WTC11 (cell line): ENCODE data around the gene CCNB1. TPM values are rescaled to one million over a fixed set of nuclear protein-coding genes. Genes with fewer than 3 reads are reported as not detected.

Source experiments
- ATAC-seq: fragments of 200-7000 bp; cut with Tn5 transposase; 2 replicates; pipeline ENCODE4 v1.10.0; 2021; ENCODE audit warnings: mild to moderate bottlenecking, moderate library complexity
- CTCF ChIA-PET: fragments of 300-600 bp; sonication (Branson Sonifier 250); formaldehyde crosslinking; loops from one replicate; lab custom pipeline; 2021; ENCODE audit warnings: antibody characterized with exemption; lab: Charles Lee
- POLR2A ChIA-PET: fragments of 350-600 bp; sonication (Branson Sonifier 250); formaldehyde crosslinking; loops from one replicate; lab custom pipeline; 2021; ENCODE audit warnings: antibody characterized with exemption; lab: Charles Lee
- DNase-seq: peaks from one replicate; pipeline ENCODE4 v3.0.0; 2021; ENCODE audit warnings: low spot score
- H3K27ac Mint-ChIP-seq: 2 replicates; pipeline ENCODE4 v1.8.0; 2021; ENCODE audit warnings: mixed read lengths
- H3K27me3 Mint-ChIP-seq: 2 replicates; pipeline ENCODE4 v1.8.0; 2021; ENCODE audit warnings: low read depth, mild to moderate bottlenecking, moderate library complexity, mixed read lengths
- H3K36me3 Mint-ChIP-seq: 2 replicates; pipeline ENCODE4 v1.8.0; 2021; ENCODE audit warnings: mixed read lengths
- H3K4me1 Mint-ChIP-seq: 2 replicates; pipeline ENCODE4 v1.8.0; 2022; ENCODE audit warnings: mixed read lengths
- H3K4me3 Mint-ChIP-seq: 2 replicates; pipeline ENCODE4 v1.8.0; 2021; ENCODE audit warnings: mild to moderate bottlenecking, moderate library complexity, mixed read lengths
- H3K9me3 Mint-ChIP-seq: 2 replicates; pipeline ENCODE4 v1.8.0; 2021; ENCODE audit warnings: mixed read lengths
- CREM ChIP-seq: sonication (generic); formaldehyde crosslinking; IDR thresholded peaks from 2 replicates; pipeline ENCODE4 v1.8.1; 2022; ENCODE audit warnings: mild to moderate bottlenecking, missing genetic modification reagents, moderate library complexity
- ELF4 ChIP-seq: sonication (generic); formaldehyde crosslinking; IDR thresholded peaks from 2 replicates; pipeline ENCODE4 v1.8.1; 2022; ENCODE audit warnings: low read depth, mild to moderate bottlenecking, moderate library complexity, missing genetic modification reagents
- ETV6 ChIP-seq: sonication (generic); formaldehyde crosslinking; IDR thresholded peaks from 2 replicates; pipeline ENCODE4 v1.8.1; 2022; ENCODE audit warnings: mild to moderate bottlenecking, missing genetic modification reagents
- FOXJ3 ChIP-seq: sonication (generic); formaldehyde crosslinking; IDR thresholded peaks from 2 replicates; pipeline ENCODE4 v1.9.0; 2021; ENCODE audit warnings: missing genetic modification reagents, mild to moderate bottlenecking, borderline replicate concordance
- IRF2 ChIP-seq: sonication (generic); formaldehyde crosslinking; IDR thresholded peaks from 2 replicates; pipeline ENCODE4 v1.8.0; 2022; ENCODE audit warnings: low read depth, missing genetic modification reagents, borderline replicate concordance
- MXD4 ChIP-seq: fragments of 250-450 bp; sonication (Bioruptor Pico); IDR thresholded peaks from 2 replicates; pipeline ENCODE4 v1.8.0; 2021; ENCODE audit warnings: mild to moderate bottlenecking, moderate library complexity, borderline replicate concordance
- NFE2L1 ChIP-seq: sonication (generic); formaldehyde crosslinking; IDR thresholded peaks from 2 replicates; pipeline ENCODE4 v1.8.1; 2023; ENCODE audit warnings: missing genetic modification reagents
- total RNA-seq: library from RNA; stranded (reverse); gene quantifications from 3 replicates; pipeline ENCODE4 v1.2.3, GENCODE V29; 2021
- TF ChIP-seq, protein P1 (sequence below): sonication (generic); formaldehyde crosslinking; IDR thresholded peaks from 2 replicates; pipeline ENCODE4 v1.8.1; 2023; ENCODE audit warnings: mild to moderate bottlenecking, missing genetic modification reagents, borderline replicate concordance
- TF ChIP-seq, protein P2 (sequence below): sonication (generic); formaldehyde crosslinking; IDR thresholded peaks from 2 replicates; pipeline ENCODE4 v1.8.1; 2022; ENCODE audit warnings: mild to moderate bottlenecking, missing genetic modification reagents, moderate library complexity, borderline replicate concordance
- TF ChIP-seq, protein P3 (sequence below): fragments of 250-450 bp; sonication (Bioruptor Pico); IDR thresholded peaks from 2 replicates; pipeline ENCODE4 v1.8.0; 2021; ENCODE audit warnings: mild to moderate bottlenecking
- TF ChIP-seq, protein P4 (sequence below): fragments of 250-450 bp; sonication (Bioruptor Pico); IDR thresholded peaks from 2 replicates; pipeline ENCODE4 v1.9.0; 2021; ENCODE audit warnings: mild to moderate bottlenecking
- TF ChIP-seq, protein P5 (sequence below): sonication (generic); formaldehyde crosslinking; IDR thresholded peaks from 2 replicates; pipeline ENCODE4 v1.8.0; 2022; ENCODE audit warnings: mild to moderate bottlenecking, missing genetic modification reagents
- TF ChIP-seq, protein P6 (sequence below): sonication (generic); formaldehyde crosslinking; IDR thresholded peaks from 2 replicates; pipeline ENCODE4 v1.8.0; 2022; ENCODE audit warnings: mild to moderate bottlenecking, missing genetic modification reagents
- TF ChIP-seq, protein P7 (sequence below): sonication (generic); formaldehyde crosslinking; conservative IDR thresholded peaks from 2 replicates; pipeline ENCODE4 v1.8.1; 2022; ENCODE audit warnings: mild to moderate bottlenecking, missing genetic modification reagents

The CCNB1 gene
- total RNA-seq, 1 experiment from 2014 or later = 312 TPM

DNA sequence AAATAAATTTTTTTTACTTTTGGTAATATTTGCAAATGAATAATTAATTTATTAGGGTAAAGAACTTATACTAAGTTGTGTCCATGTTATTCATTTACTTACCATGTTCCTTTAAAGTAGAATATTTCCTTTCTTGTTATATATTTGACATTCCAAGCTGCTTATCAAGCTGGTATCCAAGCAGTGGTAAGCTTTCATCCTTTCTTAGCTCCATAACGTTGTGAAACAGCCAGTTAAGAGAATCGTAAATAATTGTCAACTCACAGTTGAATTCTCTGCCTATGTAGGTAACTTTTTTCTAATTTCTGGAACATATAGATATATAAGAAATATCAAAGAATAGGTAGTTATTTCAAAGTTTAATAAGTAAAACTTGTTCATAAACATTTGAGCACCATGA lies 36.7 kb upstream of the CCNB1 start (continued):
- TF ChIP-seq, protein P1, sequence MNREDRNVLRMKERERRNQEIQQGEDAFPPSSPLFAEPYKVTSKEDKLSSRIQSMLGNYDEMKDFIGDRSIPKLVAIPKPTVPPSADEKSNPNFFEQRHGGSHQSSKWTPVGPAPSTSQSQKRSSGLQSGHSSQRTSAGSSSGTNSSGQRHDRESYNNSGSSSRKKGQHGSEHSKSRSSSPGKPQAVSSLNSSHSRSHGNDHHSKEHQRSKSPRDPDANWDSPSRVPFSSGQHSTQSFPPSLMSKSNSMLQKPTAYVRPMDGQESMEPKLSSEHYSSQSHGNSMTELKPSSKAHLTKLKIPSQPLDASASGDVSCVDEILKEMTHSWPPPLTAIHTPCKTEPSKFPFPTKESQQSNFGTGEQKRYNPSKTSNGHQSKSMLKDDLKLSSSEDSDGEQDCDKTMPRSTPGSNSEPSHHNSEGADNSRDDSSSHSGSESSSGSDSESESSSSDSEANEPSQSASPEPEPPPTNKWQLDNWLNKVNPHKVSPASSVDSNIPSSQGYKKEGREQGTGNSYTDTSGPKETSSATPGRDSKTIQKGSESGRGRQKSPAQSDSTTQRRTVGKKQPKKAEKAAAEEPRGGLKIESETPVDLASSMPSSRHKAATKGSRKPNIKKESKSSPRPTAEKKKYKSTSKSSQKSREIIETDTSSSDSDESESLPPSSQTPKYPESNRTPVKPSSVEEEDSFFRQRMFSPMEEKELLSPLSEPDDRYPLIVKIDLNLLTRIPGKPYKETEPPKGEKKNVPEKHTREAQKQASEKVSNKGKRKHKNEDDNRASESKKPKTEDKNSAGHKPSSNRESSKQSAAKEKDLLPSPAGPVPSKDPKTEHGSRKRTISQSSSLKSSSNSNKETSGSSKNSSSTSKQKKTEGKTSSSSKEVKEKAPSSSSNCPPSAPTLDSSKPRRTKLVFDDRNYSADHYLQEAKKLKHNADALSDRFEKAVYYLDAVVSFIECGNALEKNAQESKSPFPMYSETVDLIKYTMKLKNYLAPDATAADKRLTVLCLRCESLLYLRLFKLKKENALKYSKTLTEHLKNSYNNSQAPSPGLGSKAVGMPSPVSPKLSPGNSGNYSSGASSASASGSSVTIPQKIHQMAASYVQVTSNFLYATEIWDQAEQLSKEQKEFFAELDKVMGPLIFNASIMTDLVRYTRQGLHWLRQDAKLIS = no peak
- TF ChIP-seq, protein P2, sequence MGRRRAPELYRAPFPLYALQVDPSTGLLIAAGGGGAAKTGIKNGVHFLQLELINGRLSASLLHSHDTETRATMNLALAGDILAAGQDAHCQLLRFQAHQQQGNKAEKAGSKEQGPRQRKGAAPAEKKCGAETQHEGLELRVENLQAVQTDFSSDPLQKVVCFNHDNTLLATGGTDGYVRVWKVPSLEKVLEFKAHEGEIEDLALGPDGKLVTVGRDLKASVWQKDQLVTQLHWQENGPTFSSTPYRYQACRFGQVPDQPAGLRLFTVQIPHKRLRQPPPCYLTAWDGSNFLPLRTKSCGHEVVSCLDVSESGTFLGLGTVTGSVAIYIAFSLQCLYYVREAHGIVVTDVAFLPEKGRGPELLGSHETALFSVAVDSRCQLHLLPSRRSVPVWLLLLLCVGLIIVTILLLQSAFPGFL = no peak

DNA sequence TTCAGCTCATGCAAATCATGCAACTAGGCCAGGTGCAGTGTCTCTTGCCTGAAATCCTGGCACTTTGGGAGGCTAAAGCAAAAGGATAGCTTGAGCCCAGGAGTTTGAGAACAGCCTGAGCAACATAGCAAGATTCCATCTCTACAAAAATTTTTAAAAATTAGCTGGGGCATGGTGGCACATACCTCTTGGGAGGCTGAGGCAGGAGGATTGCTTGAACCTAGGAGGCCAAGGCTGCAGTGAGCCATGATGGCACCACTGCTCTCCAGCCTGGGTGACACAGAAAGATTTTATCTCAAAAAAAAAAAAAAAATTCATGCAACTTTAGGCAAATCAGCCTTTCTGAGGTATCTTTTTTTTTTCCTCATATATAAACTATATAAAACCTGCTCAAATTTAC lies 35.6 kb upstream of the CCNB1 start:
- ATAC-seq = no peak
- H3K4me1 Mint-ChIP-seq = peaks cover 7% of the 10 kb centered on the region
- POLR2A ChIA-PET = interaction anchor here (0.6 kb wide), 1 partner anchor 13 kb away, joined by 8 read pairs; no protein-coding TSS in a partner anchor

DNA sequence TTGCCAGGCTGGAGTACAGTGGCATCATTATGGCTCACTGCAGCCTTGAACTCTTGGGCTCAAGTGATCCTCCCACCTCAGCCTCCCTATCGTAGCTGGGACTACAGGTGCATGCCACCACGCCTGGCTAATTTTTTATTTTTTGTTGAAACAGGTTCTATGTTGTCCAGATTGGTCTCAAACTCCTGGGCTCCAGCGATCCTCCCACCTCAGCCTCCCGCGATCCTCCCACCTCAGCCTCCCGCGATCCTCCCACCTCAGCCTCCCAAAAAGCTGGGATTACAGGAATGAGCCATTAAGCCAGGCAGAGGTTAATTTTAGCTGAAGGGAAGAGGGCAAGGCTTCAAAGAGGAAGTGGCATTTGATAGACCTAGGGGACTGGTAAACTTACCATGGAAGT lies 32.8 kb upstream of the CCNB1 start:
- no peak for ATAC-seq
- DNase-seq = no peak
- peaks cover 4% of the 10 kb centered on the region for H3K9me3 Mint-ChIP-seq
- POLR2A ChIA-PET = no interaction called here
- CTCF ChIA-PET = interaction anchor here (1.7 kb wide), 1 partner anchor 41 kb away, joined by 6 read pairs; the partner anchor contains the start of gene SLC30A5
- H3K36me3 Mint-ChIP-seq = peaks cover 5% of the 10 kb centered on the region; the same call in 1 of the 2 replicates
- H3K27me3 Mint-ChIP-seq = no peaks in the 10 kb centered on the region
- no peak overlapping the region for H3K27ac Mint-ChIP-seq
- H3K4me3 Mint-ChIP-seq = no peak overlapping the region
- H3K4me1 Mint-ChIP-seq = peaks cover 10% of the 10 kb centered on the region
- TF ChIP-seq, protein P3, sequence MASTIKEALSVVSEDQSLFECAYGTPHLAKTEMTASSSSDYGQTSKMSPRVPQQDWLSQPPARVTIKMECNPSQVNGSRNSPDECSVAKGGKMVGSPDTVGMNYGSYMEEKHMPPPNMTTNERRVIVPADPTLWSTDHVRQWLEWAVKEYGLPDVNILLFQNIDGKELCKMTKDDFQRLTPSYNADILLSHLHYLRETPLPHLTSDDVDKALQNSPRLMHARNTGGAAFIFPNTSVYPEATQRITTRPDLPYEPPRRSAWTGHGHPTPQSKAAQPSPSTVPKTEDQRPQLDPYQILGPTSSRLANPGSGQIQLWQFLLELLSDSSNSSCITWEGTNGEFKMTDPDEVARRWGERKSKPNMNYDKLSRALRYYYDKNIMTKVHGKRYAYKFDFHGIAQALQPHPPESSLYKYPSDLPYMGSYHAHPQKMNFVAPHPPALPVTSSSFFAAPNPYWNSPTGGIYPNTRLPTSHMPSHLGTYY (CRISPR knock-in tag) = no peak
- TF ChIP-seq, protein P4, sequence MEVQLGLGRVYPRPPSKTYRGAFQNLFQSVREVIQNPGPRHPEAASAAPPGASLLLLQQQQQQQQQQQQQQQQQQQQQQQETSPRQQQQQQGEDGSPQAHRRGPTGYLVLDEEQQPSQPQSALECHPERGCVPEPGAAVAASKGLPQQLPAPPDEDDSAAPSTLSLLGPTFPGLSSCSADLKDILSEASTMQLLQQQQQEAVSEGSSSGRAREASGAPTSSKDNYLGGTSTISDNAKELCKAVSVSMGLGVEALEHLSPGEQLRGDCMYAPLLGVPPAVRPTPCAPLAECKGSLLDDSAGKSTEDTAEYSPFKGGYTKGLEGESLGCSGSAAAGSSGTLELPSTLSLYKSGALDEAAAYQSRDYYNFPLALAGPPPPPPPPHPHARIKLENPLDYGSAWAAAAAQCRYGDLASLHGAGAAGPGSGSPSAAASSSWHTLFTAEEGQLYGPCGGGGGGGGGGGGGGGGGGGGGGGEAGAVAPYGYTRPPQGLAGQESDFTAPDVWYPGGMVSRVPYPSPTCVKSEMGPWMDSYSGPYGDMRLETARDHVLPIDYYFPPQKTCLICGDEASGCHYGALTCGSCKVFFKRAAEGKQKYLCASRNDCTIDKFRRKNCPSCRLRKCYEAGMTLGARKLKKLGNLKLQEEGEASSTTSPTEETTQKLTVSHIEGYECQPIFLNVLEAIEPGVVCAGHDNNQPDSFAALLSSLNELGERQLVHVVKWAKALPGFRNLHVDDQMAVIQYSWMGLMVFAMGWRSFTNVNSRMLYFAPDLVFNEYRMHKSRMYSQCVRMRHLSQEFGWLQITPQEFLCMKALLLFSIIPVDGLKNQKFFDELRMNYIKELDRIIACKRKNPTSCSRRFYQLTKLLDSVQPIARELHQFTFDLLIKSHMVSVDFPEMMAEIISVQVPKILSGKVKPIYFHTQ (CRISPR knock-in tag) = no peak
- no peak for TF ChIP-seq MXD4 (CRISPR knock-in tag)
- TF ChIP-seq, protein P5, sequence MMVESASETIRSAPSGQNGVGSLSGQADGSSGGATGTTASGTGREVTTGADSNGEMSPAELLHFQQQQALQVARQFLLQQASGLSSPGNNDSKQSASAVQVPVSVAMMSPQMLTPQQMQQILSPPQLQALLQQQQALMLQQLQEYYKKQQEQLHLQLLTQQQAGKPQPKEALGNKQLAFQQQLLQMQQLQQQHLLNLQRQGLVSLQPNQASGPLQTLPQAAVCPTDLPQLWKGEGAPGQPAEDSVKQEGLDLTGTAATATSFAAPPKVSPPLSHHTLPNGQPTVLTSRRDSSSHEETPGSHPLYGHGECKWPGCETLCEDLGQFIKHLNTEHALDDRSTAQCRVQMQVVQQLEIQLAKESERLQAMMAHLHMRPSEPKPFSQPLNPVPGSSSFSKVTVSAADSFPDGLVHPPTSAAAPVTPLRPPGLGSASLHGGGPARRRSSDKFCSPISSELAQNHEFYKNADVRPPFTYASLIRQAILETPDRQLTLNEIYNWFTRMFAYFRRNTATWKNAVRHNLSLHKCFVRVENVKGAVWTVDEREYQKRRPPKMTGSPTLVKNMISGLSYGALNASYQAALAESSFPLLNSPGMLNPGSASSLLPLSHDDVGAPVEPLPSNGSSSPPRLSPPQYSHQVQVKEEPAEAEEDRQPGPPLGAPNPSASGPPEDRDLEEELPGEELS = no peak
- TF ChIP-seq ELF4 = no peak
- TF ChIP-seq, protein P6, sequence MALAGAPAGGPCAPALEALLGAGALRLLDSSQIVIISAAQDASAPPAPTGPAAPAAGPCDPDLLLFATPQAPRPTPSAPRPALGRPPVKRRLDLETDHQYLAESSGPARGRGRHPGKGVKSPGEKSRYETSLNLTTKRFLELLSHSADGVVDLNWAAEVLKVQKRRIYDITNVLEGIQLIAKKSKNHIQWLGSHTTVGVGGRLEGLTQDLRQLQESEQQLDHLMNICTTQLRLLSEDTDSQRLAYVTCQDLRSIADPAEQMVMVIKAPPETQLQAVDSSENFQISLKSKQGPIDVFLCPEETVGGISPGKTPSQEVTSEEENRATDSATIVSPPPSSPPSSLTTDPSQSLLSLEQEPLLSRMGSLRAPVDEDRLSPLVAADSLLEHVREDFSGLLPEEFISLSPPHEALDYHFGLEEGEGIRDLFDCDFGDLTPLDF (CRISPR knock-in tag) = no peak
- TF ChIP-seq, protein P7, sequence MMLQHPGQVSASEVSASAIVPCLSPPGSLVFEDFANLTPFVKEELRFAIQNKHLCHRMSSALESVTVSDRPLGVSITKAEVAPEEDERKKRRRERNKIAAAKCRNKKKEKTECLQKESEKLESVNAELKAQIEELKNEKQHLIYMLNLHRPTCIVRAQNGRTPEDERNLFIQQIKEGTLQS (CRISPR knock-in tag) = no peak
- no peak for TF ChIP-seq CREM (CRISPR knock-in tag)
- TF ChIP-seq FOXJ3 (CRISPR knock-in tag) = no peak

More for the DNA sequence above, 35.6 kb upstream of the CCNB1 start:
- no peak for TF ChIP-seq ETV6 (CRISPR knock-in tag)
- TF ChIP-seq, protein P1 = no peak
- TF ChIP-seq NFE2L1 (CRISPR knock-in tag) = no peak
- TF ChIP-seq IRF2 (CRISPR knock-in tag) = no peak
- CTCF ChIA-PET = interaction anchor here (1.1 kb wide), 1 partner anchor 38 kb away, joined by 3 read pairs; no protein-coding TSS in a partner anchor
- Mint-ChIP-seq H3K27ac (no peak overlapping the region), H3K9me3 (no peaks in the 10 kb centered on the region), H3K27me3 (no peaks in the 10 kb centered on the region), H3K4me3 (no peak overlapping the region), H3K36me3 (peaks cover 16% of the 10 kb centered on the region)
- DNase-seq = no peak
